AG04449 (cell line): Measurements from ENCODE around the gene SLC22A25.

Source experiments
- CTCF ChIA-PET: fragments of 350-600 bp; formaldehyde crosslinking; extraction: SDS; loops from one replicate; lab custom pipeline; 2021; ENCODE audit warnings: antibody characterized with exemption; lab: Yijun Ruan, JAX
- POLR2A ChIA-PET: fragments of 400-600, 350-600 bp; formaldehyde crosslinking; extraction: SDS; loops from one replicate; lab custom pipeline; 2020; ENCODE audit warnings: antibody characterized with exemption, inconsistent platforms; lab: Yijun Ruan, JAX
- DNase-seq: peaks from one replicate; pipeline ENCODE4 v3.0.0-alpha.2; 2010; ENCODE audit warnings: low read depth, low spot score
- H3K4me3 ChIP-seq: 2 replicates; pipeline ENCODE4 v1.5.1; 2011; ENCODE audit warnings: low read depth, mild to moderate bottlenecking, control low read depth, low read length
- CTCF ChIP-seq: IDR thresholded peaks from one replicate; pipeline ENCODE4 v1.5.1; 2011; ENCODE audit warnings: mild to moderate bottlenecking, moderate library complexity, low read length, control low read depth, inconsistent platforms; ENCODE audit not compliant: insufficient read depth; ENCODE audit errors: missing control alignments

SLC22A25 gene

GRCh38 chr11:63243533-63243932 lies at the start of gene SLC22A25:
SLC22A25 (minus strand) TSS chr11:63243599; CDS start chr11:63229652, 13,947 bp downstream.
- no peak within 1 kb of the TSS for H3K4me3 ChIP-seq
- DNase-seq: no peak
- POLR2A ChIA-PET: no interaction called here
- no peak for TF ChIP-seq CTCF
- CTCF ChIA-PET: no interaction called here

GRCh38 chr11:63290285-63290684 lies 46.9 kb upstream of the SLC22A25 start:
- ChIA-PET POLR2A (no interaction called here), CTCF (no interaction called here)
- DNase-seq: no peak
- H3K4me3 ChIP-seq: no peak overlapping the region
- no peak for TF ChIP-seq CTCF

GRCh38 chr11:63289658-63290057 lies 46.3 kb upstream of the SLC22A25 start:
- POLR2A ChIA-PET: no interaction called here
- no peak overlapping the region for H3K4me3 ChIP-seq
- CTCF ChIA-PET: no interaction called here
- TF ChIP-seq CTCF: no peak
- no peak for DNase-seq

- ChIA-PET POLR2A (no interaction called here), CTCF (no interaction called here)
- no peak for DNase-seq
- TF ChIP-seq CTCF: no peak
- no peak overlapping the region for H3K4me3 ChIP-seq
These were observed 39.2 kb upstream of the SLC22A25 start for GRCh38 chr11:63282579-63282978.

- no peak overlapping the region for H3K4me3 ChIP-seq
- ChIA-PET POLR2A (no interaction called here), CTCF (no interaction called here)
- TF ChIP-seq CTCF: no peak
- DNase-seq: no peak
These were observed 37.5 kb upstream of the SLC22A25 start for GRCh38 chr11:63280920-63281319.

GRCh38 chr11:63277345-63277943 lies 34.0 kb upstream of the SLC22A25 start:
- DNase-seq: no peak
- no peak for TF ChIP-seq CTCF
- CTCF ChIA-PET: no interaction called here
- no peak overlapping the region for H3K4me3 ChIP-seq
- POLR2A ChIA-PET: no interaction called here
